SK-N-SH (cell line): Measurements from ENCODE around the gene NPAS1. TPM values are rescaled to one million over a fixed set of nuclear protein-coding genes. Genes with fewer than 3 reads are reported as not detected.

Experiments
- CTCF ChIA-PET: fragments of 300-600, 350-600 bp; formaldehyde crosslinking; extraction: SDS; loops from one replicate; lab custom pipeline; 2021; lab: Yijun Ruan, JAX
- POLR2A ChIA-PET: fragments of 350-600 bp; sonication (Branson Sonifier 250); formaldehyde crosslinking; extraction: SDS; loops from one replicate; lab custom pipeline; 2020; ENCODE audit warnings: antibody characterized with exemption, inconsistent platforms; lab: Yijun Ruan, JAX
- DNase-seq: peaks from one replicate; pipeline ENCODE4 v3.0.0; 2012
- H2AFZ ChIP-seq: fragments of 200-600 bp; sonication (generic); 2 replicates; pipeline ENCODE4 v1.8.1; 2016; ENCODE audit warnings: antibody characterized with exemption, mild to moderate bottlenecking, low read depth
- H3F3A ChIP-seq: fragments of 200-600 bp; sonication (generic); replicated peaks from 2 replicates; pipeline ENCODE3; 2016; ENCODE audit warnings: antibody characterized with exemption, mild to moderate bottlenecking; ENCODE audit not compliant: insufficient read depth
- H3K27ac ChIP-seq, 2 experiments: fragments of 200-500 bp in 1 of 2; fragments of 200-600 bp in 1 of 2; sonication (Bioruptor generic) in 1 of 2; sonication (generic), shearing (Covaris generic) in 1 of 2; 2 replicates each; pipeline versions ENCODE4 v1.5.1 to v1.6.1; 2014 to 2016; ENCODE audit warnings: low read depth in 2 of 2, inconsistent platforms in 1 of 2, low read length in 1 of 2, mild to moderate bottlenecking in 1 of 2, mixed read lengths in 1 of 2
- H3K27me3 ChIP-seq: fragments of 200-600 bp; sonication (generic), shearing (Covaris generic); 2 replicates; pipeline ENCODE4 v1.6.1; 2016; ENCODE audit warnings: mixed run types; ENCODE audit not compliant: insufficient read depth
- H3K36me3 ChIP-seq, 2 experiments: fragments of 200-500 bp in 1 of 2; fragments of 200-600 bp in 1 of 2; sonication (Bioruptor generic) in 1 of 2; sonication (generic) in 1 of 2; replicated peaks in 1 of 2; 2 replicates each; pipeline versions ENCODE3 to v1.5.1; 2014 to 2016; ENCODE audit warnings: low read length in 1 of 2, mild to moderate bottlenecking in 1 of 2; ENCODE audit not compliant: insufficient read depth in 2 of 2, control insufficient read depth in 1 of 2
- H3K4me1 ChIP-seq, 2 experiments: fragments of 200-500 bp in 1 of 2; fragments of 200-600 bp in 1 of 2; sonication (Bioruptor generic) in 1 of 2; sonication (generic), shearing (Covaris generic) in 1 of 2; 2 replicates each; pipeline versions ENCODE4 v1.5.1 to v1.6.1; 2014 to 2016; ENCODE audit warnings: low read depth in 1 of 2, low read length in 1 of 2, mixed run types in 1 of 2; ENCODE audit not compliant: insufficient read depth in 2 of 2, control insufficient read depth in 1 of 2
- H3K4me2 ChIP-seq: fragments of 200-600 bp; sonication (generic), shearing (Covaris generic); 2 replicates; pipeline ENCODE4 v1.6.1; 2017; ENCODE audit warnings: mixed run types
- H3K4me3 ChIP-seq, 2 experiments: fragments of 200-500 bp in 1 of 2; fragments of 200-600 bp in 1 of 2; sonication (Bioruptor generic) in 1 of 2; sonication (generic), shearing (Covaris generic) in 1 of 2; 2 replicates each; pipeline versions ENCODE4 v1.5.1 to v1.8.1; 2014 to 2016; ENCODE audit warnings: low read depth in 2 of 2, inconsistent platforms in 1 of 2, low read length in 1 of 2, mild to moderate bottlenecking in 1 of 2, mixed read lengths in 1 of 2, moderate library complexity in 1 of 2
- H3K79me2 ChIP-seq: fragments of 200-600 bp; sonication (generic); 2 replicates; pipeline ENCODE4 v1.8.1; 2017; ENCODE audit warnings: mild to moderate bottlenecking; ENCODE audit not compliant: insufficient read depth
- H3K9ac ChIP-seq: fragments of 200-600 bp; sonication (generic); 2 replicates; pipeline ENCODE4 v1.6.1; 2017; ENCODE audit warnings: mixed run types
- H3K9me2 ChIP-seq: fragments of 200-600 bp; sonication (generic); 2 replicates; pipeline ENCODE4 v1.6.1; 2017; ENCODE audit warnings: mixed run types
- H3K9me3 ChIP-seq: fragments of 200-600 bp; sonication (generic); 2 replicates; pipeline ENCODE4 v1.6.1; 2017; ENCODE audit warnings: mixed run types, mild to moderate bottlenecking, moderate library complexity
- H4K20me1 ChIP-seq: fragments of 200-600 bp; sonication (generic); 2 replicates; pipeline ENCODE4 v1.6.1; 2017; ENCODE audit warnings: mild to moderate bottlenecking, mixed run types; ENCODE audit not compliant: insufficient read depth
- POLR2AphosphoS5 ChIP-seq: IDR thresholded peaks from 2 replicates; pipeline ENCODE4 v1.6.1; 2012; ENCODE audit warnings: low read depth, low read length
- RXRA ChIP-seq: IDR thresholded peaks from 2 replicates; pipeline ENCODE4 v1.4.0; 2012; ENCODE audit warnings: low read depth, mild to moderate bottlenecking, borderline replicate concordance
- SIN3A ChIP-seq: IDR thresholded peaks from 2 replicates; pipeline ENCODE4 v1.6.1; 2012; ENCODE audit warnings: low read depth, mild to moderate bottlenecking, low read length, moderate library complexity, borderline replicate concordance
- TEAD4 ChIP-seq: IDR thresholded peaks from 2 replicates; pipeline ENCODE4 v1.4.0; 2012; ENCODE audit warnings: mild to moderate bottlenecking, borderline replicate concordance; ENCODE audit not compliant: insufficient read depth
- WGBS: methylation state at CpG from one replicate; pipeline ENCODE4 v1.1.6; 2017; ENCODE audit warnings: low lambda C conversion rate; 5-methylcytosine and 5-hydroxymethylcytosine counted together
- polyA plus RNA-seq, 3 experiments: library from polyadenylated mRNA; depleted of rRNA; stranded (reverse); fragments of >200 nt; gene quantifications; 2 replicates each; pipeline ENCODE4 v1.2.3, GENCODE V29; 2012
- TF ChIP-seq, protein P1 (sequence below): IDR thresholded peaks from 2 replicates; pipeline ENCODE4 v1.6.1; 2012; ENCODE audit warnings: mild to moderate bottlenecking, low read depth, low read length, moderate library complexity

NPAS1 gene
- polyA plus RNA-seq, 1 of the 3 experiments (the other 2 are of a cell fraction), result 1.1 TPM

DNA sequence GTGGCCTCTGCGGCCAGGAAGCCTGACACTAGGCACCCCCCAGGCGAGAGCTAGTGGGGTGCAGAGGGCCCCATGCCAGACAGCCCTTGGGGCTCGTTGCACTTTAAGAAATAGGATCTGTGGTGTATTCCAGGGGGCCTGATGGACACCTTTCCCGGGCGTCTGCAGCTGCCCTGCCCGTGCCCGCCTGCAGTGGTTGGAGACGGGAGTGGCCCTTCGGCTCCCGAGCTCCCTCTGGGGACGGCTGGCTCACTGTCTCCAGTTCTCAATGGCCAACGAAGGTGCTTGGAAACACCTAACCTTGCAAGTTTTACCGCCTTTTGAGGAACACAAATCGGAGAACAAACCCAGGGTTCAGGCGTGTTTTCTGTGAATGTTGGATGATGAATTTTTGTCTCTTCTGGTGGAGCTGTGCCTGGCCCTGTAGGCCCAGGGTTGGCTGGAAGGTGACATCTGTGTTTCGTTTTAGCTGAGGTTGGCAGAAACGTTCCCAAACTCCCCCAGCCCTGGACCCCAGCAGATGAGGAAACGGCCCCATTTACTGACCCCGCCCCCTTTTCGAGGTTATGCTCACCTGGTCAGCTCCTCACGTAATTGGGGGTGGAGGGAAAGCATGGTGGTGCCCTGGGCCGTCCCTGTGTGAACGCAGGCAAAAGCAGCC lies 17.4 kb upstream of the NPAS1 start:
- Histone ChIP-seq H3K36me3 (peaks cover 9 to 48% of the 10 kb centered on the region in 2 experiments), H4K20me1 (peaks cover 6% of the 10 kb centered on the region; the same call in 1 of the 2 replicates), H3K4me3 (no peak overlapping the region), H3K27ac (no peak overlapping the region), H2AFZ (no peak overlapping the region), H3K79me2 (no peaks in the 10 kb centered on the region), H3K4me1 (peaks cover 0 to 9% of the 10 kb centered on the region in 2 experiments; a peak in 1 of 4 replicates), H3K27me3 (no peaks in the 10 kb centered on the region), H3K9me2 (no peaks in the 10 kb centered on the region), H3K4me2 (no peak overlapping the region), H3K9ac (no peak overlapping the region), H3F3A (peaks cover 12% of the 10 kb centered on the region), H3K9me3 (no peaks in the 10 kb centered on the region)
- CTCF ChIA-PET, result interaction anchor here (0.7 to 5.8 kb wide), 9 partner anchors 11 to 209 kb away, joined by 3 to 49 read pairs (median 4); no protein-coding TSS in a partner anchor
- no peak for TF ChIP-seq SIN3A
- TF ChIP-seq RXRA, result no peak
- DNase-seq, result no peak
- POLR2A ChIA-PET, result no interaction called here
- 90% methylated on average over 10 of the region's 23 CpGs for WGBS

DNA sequence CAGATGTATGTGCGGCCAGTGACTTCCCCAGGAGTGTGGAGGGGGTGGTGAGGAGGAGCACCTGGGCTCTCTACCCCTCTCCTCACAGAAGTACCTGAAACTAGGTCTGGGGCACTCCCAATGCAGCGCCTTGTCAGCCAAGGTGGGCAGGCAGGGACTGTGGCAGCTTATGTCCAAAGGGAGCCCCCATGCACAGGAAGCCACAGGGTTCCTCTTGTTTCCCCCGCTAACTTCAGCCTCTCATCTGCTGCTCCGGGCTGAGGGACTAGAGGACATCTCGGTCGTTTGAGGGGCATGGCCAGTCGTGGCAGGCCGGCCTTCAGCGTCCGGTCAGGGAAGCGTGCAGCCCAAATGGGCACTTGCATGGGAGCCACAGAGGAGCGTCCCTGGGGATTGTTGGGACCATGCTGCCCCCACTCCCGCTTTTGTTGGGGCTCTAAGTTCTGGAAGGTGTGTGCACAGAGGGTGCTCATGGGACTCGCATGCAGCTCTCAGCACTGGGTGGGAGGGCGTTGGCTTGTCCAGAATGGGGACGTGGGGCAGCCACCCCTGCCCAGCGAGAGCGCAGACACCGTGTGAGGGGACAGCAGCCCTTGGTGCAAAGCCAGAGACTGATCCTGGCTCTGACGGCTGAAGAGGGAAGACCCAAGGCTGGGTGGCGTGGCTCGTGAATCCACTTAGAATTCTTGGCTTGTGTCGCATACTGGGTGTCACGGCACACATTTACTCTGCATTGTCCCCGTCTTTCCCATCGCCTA lies 16.6 kb upstream of the NPAS1 start:
- Histone ChIP-seq H3K79me2 (no peaks in the 10 kb centered on the region), H3F3A (peaks cover 7% of the 10 kb centered on the region), H3K4me3 (no peak overlapping the region), H3K27me3 (no peaks in the 10 kb centered on the region), H3K9ac (no peak overlapping the region), H3K9me2 (no peaks in the 10 kb centered on the region), H3K4me1 (peaks cover 0 to 9% of the 10 kb centered on the region in 2 experiments; a peak in 1 of 4 replicates), H2AFZ (no peak overlapping the region), H3K9me3 (no peaks in the 10 kb centered on the region), H3K27ac (peak overlapping the region in 1 of 2 experiments; percentile 34; a peak in 1 of 4 replicates), H3K36me3 (peaks cover 4 to 42% of the 10 kb centered on the region in 2 experiments)
- CTCF ChIA-PET, result interaction anchor here (0.8 to 5.8 kb wide), 11 partner anchors 8 to 146 kb away, joined by 3 to 49 read pairs (median 4); no protein-coding TSS in a partner anchor
- TF ChIP-seq TEAD4 (no peak), POLR2AphosphoS5 (no peak)
- TF ChIP-seq, protein P1, sequence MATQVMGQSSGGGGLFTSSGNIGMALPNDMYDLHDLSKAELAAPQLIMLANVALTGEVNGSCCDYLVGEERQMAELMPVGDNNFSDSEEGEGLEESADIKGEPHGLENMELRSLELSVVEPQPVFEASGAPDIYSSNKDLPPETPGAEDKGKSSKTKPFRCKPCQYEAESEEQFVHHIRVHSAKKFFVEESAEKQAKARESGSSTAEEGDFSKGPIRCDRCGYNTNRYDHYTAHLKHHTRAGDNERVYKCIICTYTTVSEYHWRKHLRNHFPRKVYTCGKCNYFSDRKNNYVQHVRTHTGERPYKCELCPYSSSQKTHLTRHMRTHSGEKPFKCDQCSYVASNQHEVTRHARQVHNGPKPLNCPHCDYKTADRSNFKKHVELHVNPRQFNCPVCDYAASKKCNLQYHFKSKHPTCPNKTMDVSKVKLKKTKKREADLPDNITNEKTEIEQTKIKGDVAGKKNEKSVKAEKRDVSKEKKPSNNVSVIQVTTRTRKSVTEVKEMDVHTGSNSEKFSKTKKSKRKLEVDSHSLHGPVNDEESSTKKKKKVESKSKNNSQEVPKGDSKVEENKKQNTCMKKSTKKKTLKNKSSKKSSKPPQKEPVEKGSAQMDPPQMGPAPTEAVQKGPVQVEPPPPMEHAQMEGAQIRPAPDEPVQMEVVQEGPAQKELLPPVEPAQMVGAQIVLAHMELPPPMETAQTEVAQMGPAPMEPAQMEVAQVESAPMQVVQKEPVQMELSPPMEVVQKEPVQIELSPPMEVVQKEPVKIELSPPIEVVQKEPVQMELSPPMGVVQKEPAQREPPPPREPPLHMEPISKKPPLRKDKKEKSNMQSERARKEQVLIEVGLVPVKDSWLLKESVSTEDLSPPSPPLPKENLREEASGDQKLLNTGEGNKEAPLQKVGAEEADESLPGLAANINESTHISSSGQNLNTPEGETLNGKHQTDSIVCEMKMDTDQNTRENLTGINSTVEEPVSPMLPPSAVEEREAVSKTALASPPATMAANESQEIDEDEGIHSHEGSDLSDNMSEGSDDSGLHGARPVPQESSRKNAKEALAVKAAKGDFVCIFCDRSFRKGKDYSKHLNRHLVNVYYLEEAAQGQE, result no peak
- TF ChIP-seq, all 33 proteins: peak for 0
- Histone ChIP-seq H4K20me1 (peaks cover 6% of the 10 kb centered on the region; the same call in 1 of the 2 replicates), H3K4me2 (no peak overlapping the region)
- POLR2A ChIA-PET, result no interaction called here
- DNase-seq, result no peak
- WGBS, result 90% methylated on average over 14 of the region's 26 CpGs
